Osteoblast (primary cell): ENCODE results near the gene FAM120A. TPM values are rescaled to one million over a fixed set of nuclear protein-coding genes. Genes with fewer than 3 reads are reported as not detected.

Experiments used
- DNase-seq: peaks from one replicate; pipeline ENCODE4 v3.0.0; 2011; ENCODE audit warnings: low spot score, mixed read lengths; ENCODE audit not compliant: insufficient read length; ENCODE audit errors: missing footprints
- H2AFZ ChIP-seq: 2 replicates; pipeline ENCODE4 v1.6.0; 2011; ENCODE audit warnings: mild to moderate bottlenecking, low read length
- H3K27ac ChIP-seq: 2 replicates; pipeline ENCODE4 v1.5.1; 2011; ENCODE audit warnings: mild to moderate bottlenecking, low read depth, low read length, moderate library complexity
- H3K27me3 ChIP-seq: 2 replicates; pipeline ENCODE4 v1.6.0; 2012; ENCODE audit warnings: mild to moderate bottlenecking, control low read depth, inconsistent platforms, low read length, moderate library complexity; ENCODE audit not compliant: insufficient read depth
- H3K36me3 ChIP-seq: 2 replicates; pipeline ENCODE4 v1.5.1; 2011; ENCODE audit warnings: mild to moderate bottlenecking, low read length, control low read depth, moderate library complexity; ENCODE audit not compliant: insufficient read depth
- H3K4me1 ChIP-seq: 2 replicates; pipeline ENCODE4 v1.5.1; 2011; ENCODE audit warnings: mild to moderate bottlenecking, low read length, control low read depth, moderate library complexity; ENCODE audit not compliant: insufficient read depth
- H3K4me2 ChIP-seq: 2 replicates; pipeline ENCODE4 v1.6.0; 2011; ENCODE audit warnings: mild to moderate bottlenecking, low read length; ENCODE audit not compliant: insufficient read depth
- H3K4me3 ChIP-seq: fragments of 200-600 bp; sonication (generic); 3 replicates; pipeline ENCODE4 v1.5.1; 2012; ENCODE audit warnings: mild to moderate bottlenecking, low read length, inconsistent platforms; ENCODE audit not compliant: insufficient read depth
- H3K79me2 ChIP-seq: 2 replicates; pipeline ENCODE4 v1.6.0; 2012; ENCODE audit warnings: mild to moderate bottlenecking, low read length, control low read depth, inconsistent platforms; ENCODE audit not compliant: insufficient read depth
- H3K9me3 ChIP-seq: 2 replicates; pipeline ENCODE4 v1.5.1; 2011; ENCODE audit warnings: low read depth, low read length, control low read depth
- H4K20me1 ChIP-seq: 2 replicates; pipeline ENCODE4 v1.6.0; 2012; ENCODE audit warnings: mild to moderate bottlenecking, low read length, control low read depth; ENCODE audit not compliant: insufficient read depth
- total RNA-seq: library from RNA; depleted of rRNA; stranded (reverse); fragments of >200 nt; gene quantifications from 2 replicates; pipeline ENCODE4 v1.2.3, GENCODE V29; 2012
- TF ChIP-seq, protein P1 (sequence below): IDR thresholded peaks from 2 replicates; pipeline ENCODE4 v1.5.1; 2011; ENCODE audit warnings: mild to moderate bottlenecking, low read depth, low read length, moderate library complexity; ENCODE audit errors: extremely low read depth

FAM120A gene
- total RNA-seq, 1 donor, result 136 TPM

DNA sequence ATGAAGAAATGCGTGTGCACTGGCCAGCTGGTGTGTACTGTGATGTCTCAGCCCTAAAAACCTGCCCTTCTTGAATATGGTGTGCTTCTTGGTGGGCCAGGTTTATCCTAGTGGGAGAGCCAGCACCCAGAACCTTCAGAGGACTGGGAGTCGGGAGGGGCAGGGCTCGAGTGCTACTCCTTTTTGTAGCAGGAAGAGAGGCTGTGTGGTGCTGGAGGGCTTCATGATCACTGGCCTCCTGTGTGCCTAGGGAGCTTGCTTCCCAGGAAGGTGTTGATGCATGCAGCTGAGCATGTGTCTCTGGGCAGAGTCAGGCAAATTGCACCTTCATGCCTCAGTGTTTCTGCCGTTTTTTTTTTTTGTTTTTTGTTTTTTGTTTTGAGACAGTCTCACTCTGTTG, 144.9 kb downstream of the FAM120A start:
- TF ChIP-seq, protein P1, sequence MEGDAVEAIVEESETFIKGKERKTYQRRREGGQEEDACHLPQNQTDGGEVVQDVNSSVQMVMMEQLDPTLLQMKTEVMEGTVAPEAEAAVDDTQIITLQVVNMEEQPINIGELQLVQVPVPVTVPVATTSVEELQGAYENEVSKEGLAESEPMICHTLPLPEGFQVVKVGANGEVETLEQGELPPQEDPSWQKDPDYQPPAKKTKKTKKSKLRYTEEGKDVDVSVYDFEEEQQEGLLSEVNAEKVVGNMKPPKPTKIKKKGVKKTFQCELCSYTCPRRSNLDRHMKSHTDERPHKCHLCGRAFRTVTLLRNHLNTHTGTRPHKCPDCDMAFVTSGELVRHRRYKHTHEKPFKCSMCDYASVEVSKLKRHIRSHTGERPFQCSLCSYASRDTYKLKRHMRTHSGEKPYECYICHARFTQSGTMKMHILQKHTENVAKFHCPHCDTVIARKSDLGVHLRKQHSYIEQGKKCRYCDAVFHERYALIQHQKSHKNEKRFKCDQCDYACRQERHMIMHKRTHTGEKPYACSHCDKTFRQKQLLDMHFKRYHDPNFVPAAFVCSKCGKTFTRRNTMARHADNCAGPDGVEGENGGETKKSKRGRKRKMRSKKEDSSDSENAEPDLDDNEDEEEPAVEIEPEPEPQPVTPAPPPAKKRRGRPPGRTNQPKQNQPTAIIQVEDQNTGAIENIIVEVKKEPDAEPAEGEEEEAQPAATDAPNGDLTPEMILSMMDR, result no peak
- no peak overlapping the region for H3K4me2 ChIP-seq
- no peaks in the 10 kb centered on the region for H3K27me3 ChIP-seq
- peaks cover 88% of the 10 kb centered on the region for H3K79me2 ChIP-seq
- no peaks in the 10 kb centered on the region for H3K36me3 ChIP-seq
- no peak overlapping the region for H3K27ac ChIP-seq
- H3K9me3 ChIP-seq, result no peaks in the 10 kb centered on the region
- H4K20me1 ChIP-seq, result peaks cover 75% of the 10 kb centered on the region
- no peak overlapping the region for H2AFZ ChIP-seq
- DNase-seq, result no peak
- H3K4me3 ChIP-seq, result no peak overlapping the region
- no peaks in the 10 kb centered on the region for H3K4me1 ChIP-seq

DNA sequence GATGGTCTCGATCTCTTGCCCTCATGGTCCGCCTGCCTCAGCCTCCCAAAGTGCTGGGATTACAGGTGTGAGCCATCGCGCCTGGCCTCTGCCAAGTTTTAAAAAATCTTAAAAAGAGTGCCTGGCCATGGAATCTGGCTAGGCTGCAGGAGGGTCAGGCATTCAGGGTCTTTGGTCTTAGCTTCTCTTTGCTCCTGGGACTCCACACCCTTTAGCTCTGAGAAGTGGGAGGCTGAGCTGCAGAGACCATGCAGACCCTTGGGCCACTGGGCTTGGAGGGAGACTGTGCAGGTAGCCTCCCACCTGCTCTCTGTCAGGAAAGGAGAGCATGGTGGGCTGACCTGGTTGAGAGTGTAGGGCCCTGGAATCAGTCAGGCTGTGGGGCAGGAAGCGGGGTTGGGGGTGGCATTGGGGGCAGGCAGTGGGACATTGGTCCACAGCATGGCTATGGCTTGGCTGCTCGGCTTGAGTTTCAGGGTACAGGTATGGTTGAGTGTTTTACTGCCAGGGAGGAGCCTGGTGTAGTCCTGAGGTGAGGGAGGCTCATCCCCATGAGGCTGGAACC, 145.7 kb downstream of the FAM120A start:
- Histone ChIP-seq H3K4me2 (no peak overlapping the region), H3K27ac (no peak overlapping the region), H3K4me3 (no peak overlapping the region), H2AFZ (no peak overlapping the region), H3K36me3 (no peaks in the 10 kb centered on the region), H3K4me1 (no peaks in the 10 kb centered on the region), H3K79me2 (peaks cover 86% of the 10 kb centered on the region), H3K9me3 (no peaks in the 10 kb centered on the region), H4K20me1 (peaks cover 72% of the 10 kb centered on the region), H3K27me3 (no peaks in the 10 kb centered on the region)
- TF ChIP-seq, protein P1, result no peak
- DNase-seq, result no peak

DNA sequence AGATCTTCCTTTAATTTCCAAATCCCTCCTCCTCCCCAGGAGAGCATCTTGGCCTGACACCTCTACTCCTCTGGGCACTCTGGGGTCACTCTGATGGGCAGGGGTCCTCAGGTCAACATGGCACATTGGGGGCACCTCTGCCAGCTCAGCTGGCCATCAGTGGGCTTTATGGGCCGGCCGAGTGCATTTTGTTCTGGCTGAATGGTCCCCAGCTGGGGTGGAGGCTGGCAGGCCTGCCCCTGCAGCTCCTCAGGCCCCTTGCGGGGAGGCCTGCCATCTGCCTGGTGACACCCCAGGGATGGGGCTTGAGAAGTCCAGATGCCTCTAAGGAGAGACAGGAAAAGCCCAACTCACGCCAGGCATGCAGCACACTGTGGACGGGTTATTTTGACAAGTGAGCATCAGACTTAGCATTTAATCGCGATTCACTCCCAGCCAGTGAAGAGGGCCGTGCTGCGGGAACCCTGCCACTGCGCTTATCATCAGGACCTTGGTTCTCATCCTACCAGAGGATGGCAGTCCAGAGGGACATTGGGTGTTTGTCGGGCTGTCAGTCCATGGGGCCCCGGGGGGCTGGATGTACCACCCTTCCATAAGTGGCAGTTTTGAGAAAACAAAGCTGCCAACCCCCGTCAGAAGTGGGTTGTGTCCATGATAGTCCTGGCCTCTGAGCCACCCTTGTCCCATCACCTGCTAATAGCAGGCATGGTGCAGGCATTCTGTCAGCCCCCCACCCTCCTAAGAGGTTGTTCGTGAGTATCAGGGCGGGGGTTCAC, 146.6 kb downstream of the FAM120A start:
- no peak overlapping the region for H3K4me2 ChIP-seq
- no peak for DNase-seq
- H3K79me2 ChIP-seq, result peaks cover 86% of the 10 kb centered on the region
- H3K9me3 ChIP-seq, result no peaks in the 10 kb centered on the region
- no peak overlapping the region for H3K4me3 ChIP-seq
- H4K20me1 ChIP-seq, result peaks cover 70% of the 10 kb centered on the region
- TF ChIP-seq, protein P1, result no peak
- H3K36me3 ChIP-seq, result no peaks in the 10 kb centered on the region
- H3K27ac ChIP-seq, result no peak overlapping the region
- no peaks in the 10 kb centered on the region for H3K4me1 ChIP-seq
- H2AFZ ChIP-seq, result no peak overlapping the region
- no peaks in the 10 kb centered on the region for H3K27me3 ChIP-seq

DNA sequence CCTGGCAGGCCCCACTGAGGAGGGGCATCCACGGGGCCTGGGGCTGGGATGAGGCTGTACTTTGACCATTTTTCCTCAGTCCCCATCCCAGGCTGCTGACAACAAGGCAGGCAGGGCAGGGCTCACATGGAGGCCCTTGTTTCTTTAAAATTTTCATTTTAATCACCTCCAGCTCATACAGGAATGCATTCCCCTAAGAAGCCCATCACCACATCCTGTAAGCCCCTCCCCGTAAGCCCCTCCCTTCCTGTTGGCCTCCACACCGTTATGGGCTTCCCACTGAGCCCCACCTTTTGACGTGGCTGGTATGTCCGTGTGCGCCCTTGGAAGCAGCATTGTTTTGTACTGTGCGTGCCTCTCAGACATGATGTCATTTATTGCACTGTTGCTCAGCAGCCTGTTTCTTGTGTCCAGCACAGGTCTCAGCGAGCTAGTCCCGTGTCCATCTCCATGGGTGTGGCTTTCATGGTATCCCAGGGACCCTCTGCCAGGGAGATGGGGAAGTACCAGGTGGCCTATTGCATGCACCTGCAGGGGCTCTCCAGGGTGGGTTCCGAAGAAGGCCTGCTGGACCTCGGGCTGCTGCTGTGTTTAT, 147.3 kb downstream of the FAM120A start:
- no peaks in the 10 kb centered on the region for H3K27me3 ChIP-seq
- TF ChIP-seq, protein P1, result no peak
- no peak overlapping the region for H3K4me2 ChIP-seq
- H3K27ac ChIP-seq, result no peak overlapping the region
- no peaks in the 10 kb centered on the region for H3K4me1 ChIP-seq
- H3K4me3 ChIP-seq, result no peak overlapping the region
- no peak for DNase-seq
- peaks cover 87% of the 10 kb centered on the region for H3K79me2 ChIP-seq
- H3K36me3 ChIP-seq, result no peaks in the 10 kb centered on the region
- H2AFZ ChIP-seq, result no peak overlapping the region
- peaks cover 74% of the 10 kb centered on the region for H4K20me1 ChIP-seq
- no peaks in the 10 kb centered on the region for H3K9me3 ChIP-seq
